ENCODE data around the gene WNK4.
"Not testable (repeated sequence)": the region's sequence is repeated elsewhere in the genome, so short reads cannot be mapped to it uniquely, and the experiment has no call there.

- not testable (repeated sequence) for TF ChIP-seq CTCF (IDR thresholded peaks at IDR 0.05; ENCODE audit: insufficient read depth, low read length); POLR2AphosphoS5 (IDR thresholded peaks at IDR 0.05; ENCODE audit: low read depth); REST (IDR thresholded peaks at IDR 0.05; ENCODE audit: insufficient replicate concordance, low read depth); GABPA (IDR thresholded peaks at IDR 0.05; ENCODE audit: low read depth)
Observed at GRCh38 chr17:42768006-42768405, 12.4 kb upstream of the WNK4 start.
